ENCODE data around the gene CFAP97. TPM values are rescaled to one million over a fixed set of nuclear protein-coding genes. Genes with fewer than 3 reads are reported as not detected.

The CFAP97 gene
- total and polyA plus RNA-seq, 8 donors, result 4.8 to 39.8 (median 14.9) TPM

GRCh38 chr4:185196437-185196836 is 7.4 kb downstream of the CFAP97 start:
- H3K9me3 ChIP-seq, result no peaks in the 10 kb centered on the region
- WGBS, 5 donors, result 88 to 100% (median 96%) methylated on average over 2 of the region's 2 CpGs
- peaks cover 0 to 7% (median 2%) of the 10 kb centered on the region in 4 donors for H3K4me1 ChIP-seq
- intact Hi-C loops (cut with DNase I; ENCODE audit: low total_unique reads), result no loop called here
- no peak overlapping the region for H3K27ac ChIP-seq
- DNase-seq, result no peak
- no peaks in the 10 kb centered on the region for H3K27me3 ChIP-seq
- no peak for TF ChIP-seq POLR2A (IDR thresholded peaks at IDR 0.05)
- no peak for TF ChIP-seq EP300 (IDR thresholded peaks at IDR 0.05)
- TF ChIP-seq POLR2AphosphoS5 (IDR thresholded peaks at IDR 0.05), result no peak
- TF ChIP-seq, protein P1, sequence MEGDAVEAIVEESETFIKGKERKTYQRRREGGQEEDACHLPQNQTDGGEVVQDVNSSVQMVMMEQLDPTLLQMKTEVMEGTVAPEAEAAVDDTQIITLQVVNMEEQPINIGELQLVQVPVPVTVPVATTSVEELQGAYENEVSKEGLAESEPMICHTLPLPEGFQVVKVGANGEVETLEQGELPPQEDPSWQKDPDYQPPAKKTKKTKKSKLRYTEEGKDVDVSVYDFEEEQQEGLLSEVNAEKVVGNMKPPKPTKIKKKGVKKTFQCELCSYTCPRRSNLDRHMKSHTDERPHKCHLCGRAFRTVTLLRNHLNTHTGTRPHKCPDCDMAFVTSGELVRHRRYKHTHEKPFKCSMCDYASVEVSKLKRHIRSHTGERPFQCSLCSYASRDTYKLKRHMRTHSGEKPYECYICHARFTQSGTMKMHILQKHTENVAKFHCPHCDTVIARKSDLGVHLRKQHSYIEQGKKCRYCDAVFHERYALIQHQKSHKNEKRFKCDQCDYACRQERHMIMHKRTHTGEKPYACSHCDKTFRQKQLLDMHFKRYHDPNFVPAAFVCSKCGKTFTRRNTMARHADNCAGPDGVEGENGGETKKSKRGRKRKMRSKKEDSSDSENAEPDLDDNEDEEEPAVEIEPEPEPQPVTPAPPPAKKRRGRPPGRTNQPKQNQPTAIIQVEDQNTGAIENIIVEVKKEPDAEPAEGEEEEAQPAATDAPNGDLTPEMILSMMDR (IDR thresholded peaks at IDR 0.05), result no peak
- H3K36me3 ChIP-seq, result peaks cover 0 to 16% (median 2%) of the 10 kb centered on the region in 4 donors
- H3K4me3 ChIP-seq, result no peak overlapping the region

DNA sequence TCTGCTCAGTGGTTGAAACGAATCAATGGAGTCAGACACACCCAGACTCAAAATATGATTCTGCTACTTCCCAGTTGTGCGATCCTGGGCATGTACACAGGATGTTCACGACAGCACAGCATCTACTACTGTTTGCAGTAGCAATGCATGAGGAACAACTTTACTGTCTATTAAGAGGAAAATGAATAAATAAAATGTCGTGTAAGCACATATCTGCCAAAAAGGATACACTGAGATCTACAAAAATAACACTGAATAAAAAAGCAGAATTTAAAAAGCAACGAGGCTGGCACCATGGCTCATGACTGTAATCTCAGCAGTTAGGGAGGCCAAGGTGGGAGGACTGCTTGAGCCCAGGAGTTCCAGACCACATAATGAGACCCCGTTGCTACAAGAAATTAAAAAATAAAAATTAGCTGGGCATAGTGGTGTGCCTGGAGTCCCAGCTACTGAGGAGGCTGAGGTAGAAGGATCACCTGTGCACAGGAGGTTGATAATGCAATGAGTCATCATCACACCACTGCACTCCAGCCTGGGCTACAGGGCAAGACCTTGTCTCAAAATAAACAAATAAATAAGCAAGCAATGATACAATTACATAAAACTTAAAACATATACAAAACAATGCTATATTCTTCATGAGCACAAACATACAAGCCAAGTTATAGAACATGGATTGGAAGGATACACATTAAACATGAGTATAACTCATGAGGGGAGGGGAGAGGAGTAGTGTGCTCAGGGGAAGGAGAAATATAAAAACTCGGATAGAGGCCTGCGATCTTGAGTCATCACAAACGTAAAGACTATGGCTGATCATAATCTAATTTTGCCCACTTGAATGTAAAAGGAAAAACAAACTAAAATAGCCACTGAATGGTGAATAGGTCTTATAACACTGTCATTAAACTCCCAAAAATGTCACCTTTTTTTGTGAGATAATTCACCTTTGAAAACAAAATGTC is 8.6 kb downstream of the CFAP97 start:
- H3K9me3 ChIP-seq, result no peaks in the 10 kb centered on the region
- peaks cover 0 to 4% (median 2%) of the 10 kb centered on the region in 4 donors for H3K4me1 ChIP-seq
- no peak overlapping the region for H3K27ac ChIP-seq
- 68 to 82% (median 78%) methylated on average over 9 of the region's 9 CpGs for WGBS, 5 donors
- no peak overlapping the region for H3K4me3 ChIP-seq
- TF ChIP-seq POLR2AphosphoS5 (IDR thresholded peaks at IDR 0.05) (no peak), EP300 (IDR thresholded peaks at IDR 0.05) (no peak), POLR2A (IDR thresholded peaks at IDR 0.05) (no peak)
- TF ChIP-seq, protein P1 (IDR thresholded peaks at IDR 0.05), result no peak
- no peaks in the 10 kb centered on the region for H3K27me3 ChIP-seq
- H3K36me3 ChIP-seq, result peaks cover 3 to 24% (median 10%) of the 10 kb centered on the region in 4 donors
- intact Hi-C loops (cut with DNase I; ENCODE audit: low total_unique reads), result no loop called here
- no peak for DNase-seq

- Histone ChIP-seq H3K36me3 (peaks cover 3 to 44% (median 37%) of the 10 kb centered on the region in 4 donors), H3K9me3 (no peaks in the 10 kb centered on the region), H3K27me3 (no peaks in the 10 kb centered on the region), H3K4me1 (peaks cover 0 to 9% (median 2%) of the 10 kb centered on the region in 4 donors), H3K4me3 (no peak overlapping the region), H3K27ac (no peak overlapping the region)
- DNase-seq, result no peak
- intact Hi-C loops (cut with DNase I; ENCODE audit: low total_unique reads), result no loop called here
- WGBS, 5 donors, result 67 to 78% (median 71%) methylated on average over 1 of the region's 1 CpG
- TF ChIP-seq, protein P1 (IDR thresholded peaks at IDR 0.05), result no peak
- TF ChIP-seq POLR2A (IDR thresholded peaks at IDR 0.05) (no peak), POLR2AphosphoS5 (IDR thresholded peaks at IDR 0.05) (no peak), EP300 (IDR thresholded peaks at IDR 0.05) (no peak)
Observed at GRCh38 chr4:185192059-185192458, 11.7 kb downstream of the CFAP97 start.

- WGBS, 5 donors, result 88 to 91% (median 91%) methylated on average over 6 of the region's 6 CpGs
- Histone ChIP-seq H3K36me3 (peaks cover 3 to 48% (median 35%) of the 10 kb centered on the region in 4 donors), H3K9me3 (no peaks in the 10 kb centered on the region), H3K27me3 (no peaks in the 10 kb centered on the region), H3K27ac (no peak overlapping the region), H3K4me1 (peaks cover 0 to 15% (median 2%) of the 10 kb centered on the region in 4 donors), H3K4me3 (no peak overlapping the region)
- DNase-seq, result no peak
- TF ChIP-seq POLR2AphosphoS5 (IDR thresholded peaks at IDR 0.05) (no peak), POLR2A (IDR thresholded peaks at IDR 0.05) (no peak), EP300 (IDR thresholded peaks at IDR 0.05) (no peak)
- TF ChIP-seq, protein P1 (IDR thresholded peaks at IDR 0.05), result no peak
- intact Hi-C loops (cut with DNase I; ENCODE audit: low total_unique reads), result no loop called here
Observed at GRCh38 chr4:185190306-185190856, 13.4 kb downstream of the CFAP97 start.

Measured in stomach (tissue), 9 donors.